Panc1 (cell line): Measurements from ENCODE around the gene ZBTB4. TPM values are rescaled to one million over a fixed set of nuclear protein-coding genes. Genes with fewer than 3 reads are reported as not detected.

Experiments
- ATAC-seq: fragments of 200-7000 bp; cut with Tn5 transposase; 2 replicates; pipeline ENCODE4 v1.9.1; 2020; ENCODE audit warnings: mild to moderate bottlenecking, moderate library complexity
- BruUV-seq: library from RNA; stranded (reverse); fragments of 400-500 nt; replicated peaks from 2 replicates; lab custom pipeline; 2021; lab: Mats Ljungman, UMichigan
- CTCF ChIA-PET: fragments of 300-600 bp; sonication (Branson Sonifier 250); formaldehyde crosslinking; loops from one replicate; lab custom pipeline; 2022; ENCODE audit warnings: antibody characterized with exemption; lab: Charles Lee
- POLR2A ChIA-PET: fragments of 300-600 bp; sonication (Branson Sonifier 250); formaldehyde crosslinking; loops from one replicate; lab custom pipeline; 2022; ENCODE audit warnings: antibody characterized with exemption; lab: Charles Lee
- DNase-seq: peaks from one replicate; pipeline ENCODE4 v3.0.0-alpha.2; 2010; ENCODE audit warnings: low read depth, low spot score
- H3K27ac ChIP-seq: 2 replicates; pipeline ENCODE4 v1.5.1; 2011; ENCODE audit warnings: mild to moderate bottlenecking, low read length, inconsistent platforms
- H3K27me3 ChIP-seq: fragments of 200-500 bp; sonication (Bioruptor generic); 2 replicates; pipeline ENCODE4 v1.6.0; 2014; ENCODE audit warnings: low read length, inconsistent platforms; ENCODE audit not compliant: control insufficient read depth, insufficient read depth
- H3K36me3 ChIP-seq: fragments of 200-500 bp; sonication (Bioruptor generic); 2 replicates; pipeline ENCODE4 v1.5.1; 2014; ENCODE audit warnings: inconsistent platforms, mild to moderate bottlenecking, low read length, moderate library complexity; ENCODE audit not compliant: control insufficient read depth, insufficient read depth
- H3K4me1 ChIP-seq: 2 replicates; pipeline ENCODE4 v1.5.1; 2011; ENCODE audit warnings: inconsistent platforms, mild to moderate bottlenecking, low read length, moderate library complexity; ENCODE audit not compliant: control insufficient read depth, insufficient read depth
- H3K4me3 ChIP-seq, 2 experiments: 2 replicates each; pipeline ENCODE4 v1.5.1; 2011 to 2012; ENCODE audit warnings: low read depth in 2 of 2, low read length in 2 of 2, mild to moderate bottlenecking in 2 of 2, inconsistent platforms in 1 of 2, moderate library complexity in 1 of 2
- H3K9me3 ChIP-seq: fragments of 200-500 bp; sonication (Bioruptor generic); 2 replicates; pipeline ENCODE4 v1.5.1; 2014; ENCODE audit warnings: low read depth, mild to moderate bottlenecking, inconsistent platforms, low read length, moderate library complexity; ENCODE audit not compliant: control insufficient read depth, insufficient read depth
- POLR2AphosphoS5 ChIP-seq: IDR thresholded peaks from 2 replicates; pipeline ENCODE4 v1.6.1; 2012; ENCODE audit warnings: mild to moderate bottlenecking, low read depth, low read length, moderate library complexity
- SIN3A ChIP-seq: IDR thresholded peaks from 2 replicates; pipeline ENCODE4 v1.6.1; 2012; ENCODE audit warnings: low read depth, mild to moderate bottlenecking, low read length, moderate library complexity, borderline replicate concordance; ENCODE audit not compliant: insufficient read depth
- TCF7L2 ChIP-seq: IDR thresholded peaks from 2 replicates; pipeline ENCODE4 v1.6.1; 2011; ENCODE audit warnings: mild to moderate bottlenecking, low read depth, low read length, inconsistent platforms
- in situ Hi-C: cut with HindIII; loops from 2 replicates; pipeline ENCODE4 v1.10.0; 2016; ENCODE audit warnings: low sequenced_read_pairs, low pct_unique_long_range_greater_than_20kb
- intact Hi-C: fragments of 100-400 bp; cut with micrococcal nuclease; formaldehyde crosslinking; loops from one replicate; pipeline ENCODE4 v1.10.0; 2022; ENCODE audit not compliant: unreplicated experiment
- total RNA-seq: library from RNA; stranded (reverse); gene quantifications from one replicate; pipeline ENCODE4 v1.2.1, GENCODE V29; 2021; ENCODE audit not compliant: unreplicated experiment
- TF ChIP-seq, protein P1 (sequence below), 2 experiments: IDR thresholded peaks; 2 replicates each; pipeline ENCODE4 v1.6.1; 2011 to 2012; ENCODE audit warnings: low read depth in 2 of 2, control low read depth in 1 of 2, low read length in 1 of 2, mild to moderate bottlenecking in 1 of 2, moderate library complexity in 1 of 2; ENCODE audit not compliant: insufficient read depth in 1 of 2
- TF ChIP-seq, protein P2 (sequence below): fragments of 450-650 bp; IDR thresholded peaks from 2 replicates; pipeline ENCODE4 v1.5.1; 2017; ENCODE audit warnings: mild to moderate bottlenecking

Gene ZBTB4
- total RNA-seq, 1 experiment from 2014 or later: 24.9 TPM

DNA sequence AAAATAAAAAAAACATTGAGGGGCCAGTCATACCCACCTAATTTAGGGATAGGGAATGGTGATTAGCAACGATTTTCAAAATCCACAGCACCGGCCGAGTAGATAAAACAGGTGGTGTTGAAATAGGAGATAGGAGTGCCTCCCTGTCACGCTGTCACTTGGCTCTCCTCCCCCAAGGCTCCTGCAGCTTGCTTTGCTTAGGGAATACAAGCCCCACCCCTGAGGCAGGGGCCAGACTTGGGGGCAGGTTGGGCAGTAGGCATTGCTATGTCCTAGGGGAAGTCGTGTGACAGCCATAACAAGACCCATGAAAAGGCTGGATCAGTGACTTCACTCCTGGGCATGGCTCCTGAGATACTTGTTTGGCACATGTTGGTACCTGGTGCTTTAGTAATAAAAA is 30.5 kb upstream of the ZBTB4 start:
- TF ChIP-seq, protein P1, sequence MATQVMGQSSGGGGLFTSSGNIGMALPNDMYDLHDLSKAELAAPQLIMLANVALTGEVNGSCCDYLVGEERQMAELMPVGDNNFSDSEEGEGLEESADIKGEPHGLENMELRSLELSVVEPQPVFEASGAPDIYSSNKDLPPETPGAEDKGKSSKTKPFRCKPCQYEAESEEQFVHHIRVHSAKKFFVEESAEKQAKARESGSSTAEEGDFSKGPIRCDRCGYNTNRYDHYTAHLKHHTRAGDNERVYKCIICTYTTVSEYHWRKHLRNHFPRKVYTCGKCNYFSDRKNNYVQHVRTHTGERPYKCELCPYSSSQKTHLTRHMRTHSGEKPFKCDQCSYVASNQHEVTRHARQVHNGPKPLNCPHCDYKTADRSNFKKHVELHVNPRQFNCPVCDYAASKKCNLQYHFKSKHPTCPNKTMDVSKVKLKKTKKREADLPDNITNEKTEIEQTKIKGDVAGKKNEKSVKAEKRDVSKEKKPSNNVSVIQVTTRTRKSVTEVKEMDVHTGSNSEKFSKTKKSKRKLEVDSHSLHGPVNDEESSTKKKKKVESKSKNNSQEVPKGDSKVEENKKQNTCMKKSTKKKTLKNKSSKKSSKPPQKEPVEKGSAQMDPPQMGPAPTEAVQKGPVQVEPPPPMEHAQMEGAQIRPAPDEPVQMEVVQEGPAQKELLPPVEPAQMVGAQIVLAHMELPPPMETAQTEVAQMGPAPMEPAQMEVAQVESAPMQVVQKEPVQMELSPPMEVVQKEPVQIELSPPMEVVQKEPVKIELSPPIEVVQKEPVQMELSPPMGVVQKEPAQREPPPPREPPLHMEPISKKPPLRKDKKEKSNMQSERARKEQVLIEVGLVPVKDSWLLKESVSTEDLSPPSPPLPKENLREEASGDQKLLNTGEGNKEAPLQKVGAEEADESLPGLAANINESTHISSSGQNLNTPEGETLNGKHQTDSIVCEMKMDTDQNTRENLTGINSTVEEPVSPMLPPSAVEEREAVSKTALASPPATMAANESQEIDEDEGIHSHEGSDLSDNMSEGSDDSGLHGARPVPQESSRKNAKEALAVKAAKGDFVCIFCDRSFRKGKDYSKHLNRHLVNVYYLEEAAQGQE (IDR thresholded peaks at IDR 0.05; ENCODE audit: insufficient read depth in 1 of 2, low read depth in 2 of 2, low read length in 1 of 2): no peak
- TF ChIP-seq SIN3A (no peak), TCF7L2 (no peak), POLR2AphosphoS5 (no peak)
- TF ChIP-seq, protein P2, sequence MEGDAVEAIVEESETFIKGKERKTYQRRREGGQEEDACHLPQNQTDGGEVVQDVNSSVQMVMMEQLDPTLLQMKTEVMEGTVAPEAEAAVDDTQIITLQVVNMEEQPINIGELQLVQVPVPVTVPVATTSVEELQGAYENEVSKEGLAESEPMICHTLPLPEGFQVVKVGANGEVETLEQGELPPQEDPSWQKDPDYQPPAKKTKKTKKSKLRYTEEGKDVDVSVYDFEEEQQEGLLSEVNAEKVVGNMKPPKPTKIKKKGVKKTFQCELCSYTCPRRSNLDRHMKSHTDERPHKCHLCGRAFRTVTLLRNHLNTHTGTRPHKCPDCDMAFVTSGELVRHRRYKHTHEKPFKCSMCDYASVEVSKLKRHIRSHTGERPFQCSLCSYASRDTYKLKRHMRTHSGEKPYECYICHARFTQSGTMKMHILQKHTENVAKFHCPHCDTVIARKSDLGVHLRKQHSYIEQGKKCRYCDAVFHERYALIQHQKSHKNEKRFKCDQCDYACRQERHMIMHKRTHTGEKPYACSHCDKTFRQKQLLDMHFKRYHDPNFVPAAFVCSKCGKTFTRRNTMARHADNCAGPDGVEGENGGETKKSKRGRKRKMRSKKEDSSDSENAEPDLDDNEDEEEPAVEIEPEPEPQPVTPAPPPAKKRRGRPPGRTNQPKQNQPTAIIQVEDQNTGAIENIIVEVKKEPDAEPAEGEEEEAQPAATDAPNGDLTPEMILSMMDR: no peak
- ATAC-seq (no peak), DNase-seq (no peak)
- Histone ChIP-seq H3K27me3 (no peaks in the 10 kb centered on the region), H3K27ac (no peak overlapping the region), H3K4me3 (no peak overlapping the region), H3K9me3 (no peaks in the 10 kb centered on the region), H3K36me3 (peaks cover 19% of the 10 kb centered on the region), H3K4me1 (no peaks in the 10 kb centered on the region)
- intact Hi-C loops: no loop called here
- CTCF ChIA-PET: no interaction called here
- POLR2A ChIA-PET: no interaction called here
- in situ Hi-C loops: no loop called here
- BruUV-seq: no TSS peak

DNA sequence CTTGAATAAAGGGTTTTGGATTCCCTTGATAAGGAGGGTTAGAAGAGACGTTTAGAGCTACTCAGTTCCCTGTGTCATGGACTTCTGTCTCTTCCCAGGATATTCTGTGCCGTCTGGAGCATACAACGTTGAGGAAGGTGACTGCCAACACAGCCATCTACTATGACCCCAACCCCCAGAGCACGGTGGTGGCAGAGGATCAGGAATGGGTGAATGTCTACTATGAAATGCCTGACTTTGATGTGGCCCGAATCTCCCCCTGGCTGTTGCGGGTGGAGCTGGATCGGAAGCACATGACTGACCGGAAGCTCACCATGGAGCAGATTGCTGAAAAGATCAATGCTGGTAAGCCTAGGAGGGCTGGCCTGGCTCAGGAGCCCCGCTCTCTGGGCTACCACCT is 29.4 kb upstream of the ZBTB4 start:
- in situ Hi-C loops (no loop called here), intact Hi-C loops (no loop called here)
- Histone ChIP-seq H3K27ac (no peak overlapping the region), H3K4me3 (no peak overlapping the region), H3K9me3 (no peaks in the 10 kb centered on the region), H3K27me3 (no peaks in the 10 kb centered on the region), H3K36me3 (peaks cover 20% of the 10 kb centered on the region), H3K4me1 (no peaks in the 10 kb centered on the region)
- BruUV-seq: no TSS peak
- TF ChIP-seq POLR2AphosphoS5 (no peak), TCF7L2 (no peak), SIN3A (no peak)
- TF ChIP-seq, protein P1 (IDR thresholded peaks at IDR 0.05; ENCODE audit: insufficient read depth in 1 of 2, low read depth in 2 of 2, low read length in 1 of 2): no peak
- TF ChIP-seq, protein P2: no peak
- ATAC-seq (no peak), DNase-seq (no peak)
- ChIA-PET POLR2A (no interaction called here), CTCF (interaction anchor here (0.6 to 1.2 kb wide), 2 partner anchors 21 to 52 kb away, joined by 3 read pairs; no protein-coding TSS in a partner anchor)
